Measurements from ENCODE around the gene SLC5A12.

- TF ChIP-seq CTCF (IDR thresholded peaks at IDR 0.05; ENCODE audit: insufficient read depth, low read length, poor library complexity, severe bottlenecking) (no peak), EZH2phosphoT487 (conservative IDR thresholded peaks at IDR 0.05; ENCODE audit: low read length) (no peak)
These were observed 18.3 kb downstream of the SLC5A12 start for GRCh38 chr11:26703411-26704191.
